GM06990 (cell line): ENCODE measurements around the gene PERCC1.
"Not testable (repeated sequence)": the region's sequence is repeated elsewhere in the genome, so short reads cannot be mapped to it uniquely, and the experiment has no call there.

Experiments
- DNase-seq: peaks from one replicate; pipeline ENCODE4 v3.0.0-alpha.2; 2011; ENCODE audit not compliant: insufficient read length; ENCODE audit errors: extremely low read depth
- H3K27me3 ChIP-seq: replicated peaks from 2 replicates; pipeline ENCODE4 v1.6.0; 2011; ENCODE audit warnings: low read length; ENCODE audit not compliant: control insufficient read depth, insufficient read depth
- H3K36me3 ChIP-seq: 2 replicates; pipeline ENCODE4 v1.5.1; 2011; ENCODE audit warnings: low read length; ENCODE audit not compliant: control insufficient read depth, insufficient read depth
- H3K4me3 ChIP-seq: replicated peaks from 2 replicates; pipeline ENCODE4 v1.5.1; 2011; ENCODE audit warnings: low read depth, mild to moderate bottlenecking, control low read depth, low read length
- TF ChIP-seq, protein P1 (sequence below): IDR thresholded peaks from 2 replicates; pipeline ENCODE4 v1.5.1; 2011; ENCODE audit warnings: low read length, control low read depth, mild to moderate bottlenecking, inconsistent platforms; ENCODE audit not compliant: insufficient read depth, poor library complexity, severe bottlenecking

PERCC1 gene

DNA sequence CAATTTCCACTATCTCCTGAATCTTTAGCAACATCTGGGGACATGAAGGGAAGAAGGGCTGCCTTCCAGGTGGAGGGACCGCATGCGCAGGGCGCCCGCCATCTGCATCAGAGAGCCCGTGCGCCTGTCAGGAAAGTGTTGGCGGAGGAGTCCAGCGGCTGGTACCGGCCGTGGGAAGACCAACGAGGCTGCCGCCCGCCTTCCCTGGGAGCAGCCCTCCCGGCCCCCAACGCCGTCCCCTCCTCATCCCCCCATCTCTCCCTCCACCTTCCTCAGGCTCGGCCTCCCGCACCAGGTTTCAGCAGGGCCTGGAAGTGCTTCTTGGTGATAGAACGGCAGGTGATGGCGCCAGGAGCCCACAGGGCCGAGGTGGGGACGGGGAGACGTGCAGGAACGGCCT lies 35.2 kb downstream of the PERCC1 start:
- TF ChIP-seq, protein P1, sequence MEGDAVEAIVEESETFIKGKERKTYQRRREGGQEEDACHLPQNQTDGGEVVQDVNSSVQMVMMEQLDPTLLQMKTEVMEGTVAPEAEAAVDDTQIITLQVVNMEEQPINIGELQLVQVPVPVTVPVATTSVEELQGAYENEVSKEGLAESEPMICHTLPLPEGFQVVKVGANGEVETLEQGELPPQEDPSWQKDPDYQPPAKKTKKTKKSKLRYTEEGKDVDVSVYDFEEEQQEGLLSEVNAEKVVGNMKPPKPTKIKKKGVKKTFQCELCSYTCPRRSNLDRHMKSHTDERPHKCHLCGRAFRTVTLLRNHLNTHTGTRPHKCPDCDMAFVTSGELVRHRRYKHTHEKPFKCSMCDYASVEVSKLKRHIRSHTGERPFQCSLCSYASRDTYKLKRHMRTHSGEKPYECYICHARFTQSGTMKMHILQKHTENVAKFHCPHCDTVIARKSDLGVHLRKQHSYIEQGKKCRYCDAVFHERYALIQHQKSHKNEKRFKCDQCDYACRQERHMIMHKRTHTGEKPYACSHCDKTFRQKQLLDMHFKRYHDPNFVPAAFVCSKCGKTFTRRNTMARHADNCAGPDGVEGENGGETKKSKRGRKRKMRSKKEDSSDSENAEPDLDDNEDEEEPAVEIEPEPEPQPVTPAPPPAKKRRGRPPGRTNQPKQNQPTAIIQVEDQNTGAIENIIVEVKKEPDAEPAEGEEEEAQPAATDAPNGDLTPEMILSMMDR: no peak
- no peak for DNase-seq
- peaks cover under 1% of the 10 kb centered on the region; the same call in 1 of the 2 replicates for H3K36me3 ChIP-seq
- no peaks in the 10 kb centered on the region for H3K27me3 ChIP-seq
- no peak overlapping the region for H3K4me3 ChIP-seq

DNA sequence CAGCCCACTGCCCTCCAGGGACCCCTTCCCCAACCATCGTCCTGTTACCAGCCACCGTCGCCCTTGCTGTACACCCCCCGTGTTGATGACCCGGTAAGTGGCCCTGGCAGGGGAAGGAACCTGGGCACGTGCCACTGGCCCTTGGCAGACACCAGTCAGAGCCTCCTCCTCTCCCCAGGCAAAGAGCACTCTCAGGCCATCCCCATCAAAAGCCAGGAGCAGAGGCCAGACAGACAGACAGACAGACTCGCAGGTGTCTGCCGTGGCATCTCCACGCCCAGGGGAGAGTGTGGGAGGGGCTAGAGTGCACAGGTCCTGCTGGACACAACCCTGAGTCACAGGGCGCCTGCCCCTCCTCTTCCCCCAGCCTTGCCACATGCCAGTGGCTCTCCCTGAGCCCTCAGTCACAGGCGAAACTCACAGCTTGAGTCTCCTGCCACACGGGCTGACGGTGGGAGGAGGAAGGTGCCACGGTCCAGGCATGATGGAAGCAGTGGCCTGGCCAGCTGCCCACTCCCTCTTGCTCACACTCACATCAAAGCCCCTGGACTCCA lies 36.2 kb downstream of the PERCC1 start:
- TF ChIP-seq, protein P1: no peak
- H3K4me3 ChIP-seq: no peak overlapping the region
- peak; percentile 6 for DNase-seq
- no peaks in the 10 kb centered on the region for H3K36me3 ChIP-seq
- H3K27me3 ChIP-seq: no peaks in the 10 kb centered on the region

DNA sequence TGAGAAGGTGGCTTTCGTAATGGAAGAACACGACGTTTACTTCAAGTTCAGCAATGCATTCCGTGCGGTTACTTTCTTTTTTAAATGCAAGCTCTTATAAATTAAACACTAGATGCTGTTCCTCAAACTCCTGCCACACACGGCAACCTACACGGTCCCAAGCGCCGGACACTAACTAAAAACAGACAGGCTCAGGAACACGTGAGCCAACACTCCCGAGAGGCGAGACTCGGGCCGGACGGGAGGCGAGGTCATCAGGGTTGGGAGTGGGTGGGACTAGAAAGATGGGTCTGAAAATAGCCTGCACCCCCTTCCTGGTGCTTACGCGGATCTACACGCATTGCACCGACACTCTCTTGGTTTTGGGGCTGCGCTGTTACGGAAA lies 37.5 kb downstream of the PERCC1 start:
- peak; percentile 5 for DNase-seq
- Histone ChIP-seq H3K27me3 (no peaks in the 10 kb centered on the region), H3K36me3 (no peaks in the 10 kb centered on the region), H3K4me3 (no peak overlapping the region)
- TF ChIP-seq, protein P1: no peak

DNA sequence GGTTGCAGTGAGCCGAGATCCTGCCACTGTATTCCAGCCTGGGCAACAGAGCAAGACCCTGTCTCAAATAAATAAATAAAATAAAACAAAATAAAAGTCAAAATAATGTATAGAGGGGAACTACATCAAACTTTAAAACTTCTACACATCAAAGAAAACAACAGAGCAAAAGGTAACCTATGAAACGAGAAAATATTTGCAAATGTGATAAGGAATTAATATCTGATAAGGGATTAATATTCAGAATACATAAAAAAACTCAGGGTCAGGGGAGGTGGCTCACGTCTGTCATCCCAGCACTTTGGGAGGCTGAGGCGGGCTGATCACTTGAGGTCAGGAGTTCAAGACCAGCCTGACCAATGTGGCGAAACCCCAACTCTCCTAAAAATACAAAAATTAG lies 38.3 kb downstream of the PERCC1 start:
- H3K36me3 ChIP-seq, DNase-seq, H3K4me3 ChIP-seq, H3K27me3 ChIP-seq: not testable (repeated sequence)

DNA sequence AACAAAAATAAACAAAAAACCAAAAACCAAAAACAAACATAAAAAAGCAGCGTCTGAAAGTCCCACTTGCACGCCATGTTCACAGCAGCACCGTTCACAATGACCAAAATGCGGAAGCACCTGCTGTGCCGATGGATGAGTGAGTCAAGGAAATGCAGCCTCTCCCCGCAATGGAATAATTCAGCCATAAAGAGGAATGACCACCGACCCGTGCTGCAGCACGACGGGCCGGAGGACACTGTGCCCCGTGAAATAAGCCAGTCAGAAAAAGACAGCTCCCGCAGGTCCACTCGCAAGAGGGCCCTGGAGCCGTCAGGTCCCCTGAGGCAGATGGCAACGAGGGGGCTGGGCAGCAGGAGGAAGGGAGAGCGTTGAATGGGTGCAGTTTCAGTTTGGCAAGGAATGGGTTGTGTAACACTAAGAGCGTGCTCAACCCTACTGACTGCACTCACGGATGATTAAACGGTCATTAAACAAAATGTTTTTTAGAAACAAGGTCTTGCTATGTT lies 38.9 kb downstream of the PERCC1 start:
- DNase-seq: no peak
- H3K27me3 ChIP-seq: no peaks in the 10 kb centered on the region
- TF ChIP-seq, protein P1: no peak
- H3K36me3 ChIP-seq: no peaks in the 10 kb centered on the region
- no peak overlapping the region for H3K4me3 ChIP-seq

DNA sequence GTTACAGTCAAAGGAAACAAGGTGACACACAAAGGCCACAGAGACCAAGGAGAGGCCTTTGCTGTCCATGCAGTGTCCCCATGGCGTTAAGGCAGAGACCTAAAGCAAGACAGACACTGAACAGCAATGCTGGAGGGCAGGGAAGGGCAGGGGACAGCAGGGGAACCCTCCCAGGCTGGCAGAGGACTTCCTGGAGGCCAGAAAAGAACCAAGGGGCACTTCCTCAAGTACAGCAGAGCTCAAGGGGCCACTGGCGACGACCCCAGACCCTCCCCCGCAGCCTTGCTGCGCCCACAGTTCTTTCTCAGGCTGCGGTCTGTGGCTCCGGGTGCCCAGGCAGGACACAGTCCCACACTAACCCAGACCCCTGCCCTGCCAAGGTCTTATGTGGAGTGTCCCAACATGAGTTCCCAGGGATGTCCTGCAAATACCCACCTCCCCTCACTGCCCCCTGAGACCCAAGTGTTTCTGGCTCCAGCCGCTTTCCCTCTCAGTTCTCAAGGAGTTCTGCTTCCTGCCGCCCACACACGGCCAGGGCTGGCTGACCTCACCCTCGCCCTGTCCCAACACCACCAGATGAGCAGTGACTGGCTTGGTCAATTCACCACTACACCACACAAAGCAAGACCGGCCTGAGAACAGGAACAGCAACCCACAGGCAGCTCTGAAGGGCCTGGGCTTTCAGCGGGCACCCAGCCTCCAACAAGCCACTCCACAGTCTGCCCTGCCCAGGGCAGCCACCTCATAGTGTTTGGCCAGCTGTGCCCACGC lies 39.8 kb downstream of the PERCC1 start:
- TF ChIP-seq, protein P1: no peak
- no peaks in the 10 kb centered on the region for H3K36me3 ChIP-seq
- DNase-seq: peak; percentile 10
- H3K4me3 ChIP-seq: no peak overlapping the region; the same call in none of the 2 replicates
- no peaks in the 10 kb centered on the region for H3K27me3 ChIP-seq
